Measurements from ENCODE around the gene PNMA1.
"Not testable (repeated sequence)": the region's sequence is repeated elsewhere in the genome, so short reads cannot be mapped to it uniquely, and the experiment has no call there.

PNMA1 gene

GRCh38 chr14:73715707-73716106 lies 1.5 kb upstream of the PNMA1 start:
- DNase-seq: no peak

GRCh38 chr14:73714656-73715081 lies 485 bp upstream of the PNMA1 start:
- DNase-seq: no peak

- DNase-seq: no peak
Measured at GRCh38 chr14:73713206-73713802, 880 bp downstream of the PNMA1 start.

GRCh38 chr14:73712540-73713180 lies 1.5 kb downstream of the PNMA1 start:
- DNase-seq: peak in 1 of 5 donors; percentile 52

GRCh38 chr14:73712071-73712506 lies 2.1 kb downstream of the PNMA1 start:
- DNase-seq: peak in 1 of 5 donors; percentile 45

GRCh38 chr14:73710737-73711136 lies 3.4 kb downstream of the PNMA1 start:
- DNase-seq: no peak

GRCh38 chr14:73709904-73710469 lies 4.2 kb downstream of the PNMA1 start:
- DNase-seq: no peak

- not testable (repeated sequence) for DNase-seq
Measured at GRCh38 chr14:73708076-73708475, 6.1 kb downstream of the PNMA1 start.

GRCh38 chr14:73700325-73700724 lies 13.9 kb downstream of the PNMA1 start:
- DNase-seq: no peak

- DNase-seq: peak in 1 of 5 donors; percentile 85
Measured at GRCh38 chr14:73696466-73697400, 17.5 kb downstream of the PNMA1 start.

GRCh38 chr14:73695997-73696396 lies 18.2 kb downstream of the PNMA1 start:
- peak in 1 of 5 donors; percentile 35 for DNase-seq

- no peak for DNase-seq
Measured at GRCh38 chr14:73695082-73695481, 19.1 kb downstream of the PNMA1 start.

- DNase-seq: no peak
Measured at GRCh38 chr14:73694083-73694482, 20.1 kb downstream of the PNMA1 start.

GRCh38 chr14:73686901-73687300 lies 27.3 kb downstream of the PNMA1 start:
- no peak for DNase-seq

- DNase-seq: no peak
Measured at GRCh38 chr14:73685328-73685727, 28.9 kb downstream of the PNMA1 start.

- DNase-seq: no peak
Measured at GRCh38 chr14:73684627-73685026, 29.6 kb downstream of the PNMA1 start.

GRCh38 chr14:73680821-73681220 lies 33.4 kb downstream of the PNMA1 start:
- DNase-seq: no peak

GRCh38 chr14:73678698-73679097 lies 35.5 kb downstream of the PNMA1 start:
- no peak for DNase-seq

- no peak for DNase-seq
Measured at GRCh38 chr14:73674986-73675385, 39.2 kb downstream of the PNMA1 start.

- DNase-seq: no peak
Measured at GRCh38 chr14:73667854-73668253, 46.3 kb downstream of the PNMA1 start.

- no peak for DNase-seq
Measured at GRCh38 chr14:73666583-73666982, 47.6 kb downstream of the PNMA1 start.

- DNase-seq: no peak
Measured at GRCh38 chr14:73665130-73665529, 49.1 kb downstream of the PNMA1 start.

- DNase-seq: no peak
Measured at GRCh38 chr14:73663548-73664212, 50.5 kb downstream of the PNMA1 start.
